ENCODE data around the gene TIGAR.

The TIGAR gene

DNA sequence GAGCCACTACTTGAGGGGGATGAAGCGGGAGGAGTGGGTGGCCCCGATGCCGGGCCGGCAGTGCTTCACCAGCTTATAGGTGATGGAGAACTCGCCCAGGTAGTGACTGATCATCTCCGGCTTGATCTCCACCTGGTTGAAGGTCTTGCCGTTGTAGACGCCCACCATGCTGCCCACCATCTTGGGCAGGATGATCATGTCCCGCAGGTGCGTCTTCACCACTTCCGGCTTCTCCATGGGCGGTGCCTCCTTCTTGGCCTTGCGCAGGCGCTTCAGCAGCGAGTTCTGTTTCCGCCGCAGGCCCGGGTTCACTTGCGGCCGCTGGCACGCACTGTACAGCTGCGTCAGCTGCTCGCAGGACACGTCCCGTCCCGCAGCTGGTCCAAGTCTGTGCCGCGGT lies 3.4 kb downstream of the TIGAR start:
- no peak overlapping the region for H3K4me3 ChIP-seq (ENCODE audit: insufficient read depth, low read length, poor library complexity, severe bottlenecking)
- TF ChIP-seq CTCF (IDR thresholded peaks at IDR 0.05; ENCODE audit: insufficient read depth, low read length, poor library complexity, severe bottlenecking) (no peak), EZH2phosphoT487 (conservative IDR thresholded peaks at IDR 0.05; ENCODE audit: low read length) (no peak)
- peaks cover 3% of the 10 kb centered on the region; the same call in 1 of the 2 replicates for H4K20me1 ChIP-seq (ENCODE audit: low read depth, low read length)
- H3F3A ChIP-seq (ENCODE audit: insufficient read depth), result 0 out of 2 replicates have a peak, but pooled peaks cover 15% of the 10 kb centered on the region
- no peaks in the 10 kb centered on the region for H3K9me3 ChIP-seq (ENCODE audit: insufficient read depth, low read length)
- peaks cover 79% of the 10 kb centered on the region for H3K79me2 ChIP-seq (ENCODE audit: insufficient read depth, low read length)
- H3K36me3 ChIP-seq (ENCODE audit: low read length), result 0 out of 2 replicates have a peak, but pooled peaks cover 4% of the 10 kb centered on the region
- H2AFZ ChIP-seq (ENCODE audit: low read depth, low read length, severe bottlenecking), result no peak overlapping the region
- no peak overlapping the region for H3K9ac ChIP-seq (ENCODE audit: low read length)
- H3K9me2 ChIP-seq (replicated peaks; ENCODE audit: insufficient read depth, low read length), result no peaks in the 10 kb centered on the region
- H3K27ac ChIP-seq (ENCODE audit: low read depth, low read length), result no peak overlapping the region
- H3K4me2 ChIP-seq (ENCODE audit: low read depth, low read length, poor library complexity, severe bottlenecking), result no peak overlapping the region
- H3K27me3 ChIP-seq (ENCODE audit: low read length), result no peaks in the 10 kb centered on the region

- Histone ChIP-seq H2AFZ (ENCODE audit: low read depth, low read length, severe bottlenecking) (no peak overlapping the region), H3K4me2 (ENCODE audit: low read depth, low read length, poor library complexity, severe bottlenecking) (no peak overlapping the region), H3K9me3 (ENCODE audit: insufficient read depth, low read length) (no peaks in the 10 kb centered on the region), H4K20me1 (ENCODE audit: low read depth, low read length) (peaks cover 5% of the 10 kb centered on the region; the same call in 1 of the 2 replicates), H3K27me3 (ENCODE audit: low read length) (no peaks in the 10 kb centered on the region), H3K4me3 (ENCODE audit: insufficient read depth, low read length, poor library complexity, severe bottlenecking) (no peak overlapping the region), H3K36me3 (ENCODE audit: low read length) (peaks cover 6% of the 10 kb centered on the region; the same call in 1 of the 2 replicates), H3K9me2 (replicated peaks; ENCODE audit: insufficient read depth, low read length) (no peaks in the 10 kb centered on the region), H3K27ac (ENCODE audit: low read depth, low read length) (no peak overlapping the region), H3K9ac (ENCODE audit: low read length) (no peak overlapping the region), H3K79me2 (ENCODE audit: insufficient read depth, low read length) (peaks cover 94% of the 10 kb centered on the region), H3F3A (ENCODE audit: insufficient read depth) (0 out of 2 replicates have a peak, but pooled peaks cover 15% of the 10 kb centered on the region)
- TF ChIP-seq EZH2phosphoT487 (conservative IDR thresholded peaks at IDR 0.05; ENCODE audit: low read length) (no peak), CTCF (IDR thresholded peaks at IDR 0.05; ENCODE audit: insufficient read depth, low read length, poor library complexity, severe bottlenecking) (no peak)
Measured at GRCh38 chr12:4325966-4326365, 5.0 kb downstream of the TIGAR start.

DNA sequence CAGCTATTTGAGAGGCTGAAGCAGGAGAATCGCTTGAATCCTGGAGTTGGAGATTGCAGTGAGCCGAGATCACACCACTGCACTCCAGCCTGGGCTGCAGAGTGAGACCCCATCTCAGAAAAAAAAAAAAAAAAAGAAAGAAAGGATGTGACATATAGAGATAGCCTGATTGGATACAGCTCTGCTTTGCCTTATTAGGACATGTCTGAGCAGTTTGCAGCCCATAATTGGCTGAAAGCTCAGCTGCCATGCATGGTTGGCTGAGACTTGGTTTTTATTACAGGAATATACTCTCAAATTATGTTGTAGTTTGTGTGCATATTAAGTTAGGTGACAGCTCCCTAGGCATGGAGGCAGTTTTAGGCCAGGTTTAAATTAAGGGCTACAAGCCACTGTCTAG lies 6.3 kb downstream of the TIGAR start:
- Histone ChIP-seq H3K27ac (ENCODE audit: low read depth, low read length) (no peak overlapping the region), H3F3A (ENCODE audit: insufficient read depth) (0 out of 2 replicates have a peak, but pooled peaks cover 15% of the 10 kb centered on the region), H3K9me3 (ENCODE audit: insufficient read depth, low read length) (no peaks in the 10 kb centered on the region), H4K20me1 (ENCODE audit: low read depth, low read length) (peaks cover 10% of the 10 kb centered on the region; the same call in 1 of the 2 replicates), H3K9ac (ENCODE audit: low read length) (no peak overlapping the region), H3K79me2 (ENCODE audit: insufficient read depth, low read length) (peaks cover 90% of the 10 kb centered on the region), H3K27me3 (ENCODE audit: low read length) (no peaks in the 10 kb centered on the region), H2AFZ (ENCODE audit: low read depth, low read length, severe bottlenecking) (no peak overlapping the region), H3K4me3 (ENCODE audit: insufficient read depth, low read length, poor library complexity, severe bottlenecking) (no peak overlapping the region), H3K9me2 (replicated peaks; ENCODE audit: insufficient read depth, low read length) (no peaks in the 10 kb centered on the region), H3K4me2 (ENCODE audit: low read depth, low read length, poor library complexity, severe bottlenecking) (no peak overlapping the region), H3K36me3 (ENCODE audit: low read length) (peaks cover 6% of the 10 kb centered on the region; the same call in 1 of the 2 replicates)
- no peak for TF ChIP-seq CTCF (IDR thresholded peaks at IDR 0.05; ENCODE audit: insufficient read depth, low read length, poor library complexity, severe bottlenecking)
- no peak for TF ChIP-seq EZH2phosphoT487 (conservative IDR thresholded peaks at IDR 0.05; ENCODE audit: low read length)
